GM18499 (cell line): Measurements from ENCODE around the gene ADAMTSL4.

Experiments
- ATAC-seq: cut with Tn5 transposase; IDR thresholded peaks from one replicate; pipeline ENCODE4 v1.9.1; 2021; ENCODE audit warnings: moderate number of reproducible peaks; ENCODE audit not compliant: insufficient read depth, unreplicated experiment

ADAMTSL4 gene

DNA sequence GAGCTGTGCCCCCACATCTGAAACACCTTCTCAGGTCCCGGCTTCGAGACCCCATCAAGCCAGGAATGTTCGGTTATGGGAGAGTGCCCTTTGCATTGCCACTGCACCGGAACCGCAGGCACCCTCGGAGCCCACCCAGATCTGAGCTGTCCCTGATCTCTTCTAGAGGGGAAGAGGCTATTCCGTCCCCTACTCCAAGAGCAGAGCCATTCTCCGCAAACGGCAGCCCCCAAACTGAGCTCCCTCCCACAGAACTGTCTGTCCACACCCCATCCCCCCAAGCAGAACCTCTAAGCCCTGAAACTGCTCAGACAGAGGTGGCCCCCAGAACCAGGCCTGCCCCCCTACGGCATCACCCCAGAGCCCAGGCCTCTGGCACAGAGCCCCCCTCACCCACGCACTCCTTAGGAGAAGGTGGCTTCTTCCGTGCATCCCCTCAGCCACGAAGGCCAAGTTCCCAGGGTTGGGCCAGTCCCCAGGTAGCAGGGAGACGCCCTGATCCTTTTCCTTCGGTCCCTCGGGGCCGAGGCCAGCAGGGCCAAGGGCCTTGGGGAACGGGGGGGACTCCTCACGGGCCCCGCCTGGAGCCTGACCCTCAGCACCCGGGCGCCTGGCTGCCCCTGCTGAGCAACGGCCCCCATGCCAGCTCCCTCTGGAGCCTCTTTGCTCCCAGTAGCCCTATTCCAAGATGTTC, 4.3 kb downstream of the ADAMTSL4 start:
- ATAC-seq, result no peak

DNA sequence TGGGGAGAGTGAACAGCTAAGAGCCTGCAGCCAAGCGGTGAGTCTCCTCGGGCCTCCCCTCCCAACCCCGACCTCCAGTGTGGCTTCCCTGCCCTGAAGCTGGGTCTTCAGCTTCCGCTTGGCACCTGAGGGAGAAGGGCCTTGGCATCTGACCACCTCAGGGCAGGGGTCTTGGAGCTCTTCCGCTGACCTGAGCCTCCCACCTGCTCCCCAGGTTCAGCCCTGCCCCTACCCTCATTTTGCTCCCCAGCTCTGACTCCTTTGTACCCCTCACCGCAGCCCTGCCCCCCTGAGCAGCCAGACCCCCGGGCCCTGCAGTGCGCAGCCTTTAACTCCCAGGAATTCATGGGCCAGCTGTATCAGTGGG, 4.9 kb downstream of the ADAMTSL4 start:
- ATAC-seq, result no peak

DNA sequence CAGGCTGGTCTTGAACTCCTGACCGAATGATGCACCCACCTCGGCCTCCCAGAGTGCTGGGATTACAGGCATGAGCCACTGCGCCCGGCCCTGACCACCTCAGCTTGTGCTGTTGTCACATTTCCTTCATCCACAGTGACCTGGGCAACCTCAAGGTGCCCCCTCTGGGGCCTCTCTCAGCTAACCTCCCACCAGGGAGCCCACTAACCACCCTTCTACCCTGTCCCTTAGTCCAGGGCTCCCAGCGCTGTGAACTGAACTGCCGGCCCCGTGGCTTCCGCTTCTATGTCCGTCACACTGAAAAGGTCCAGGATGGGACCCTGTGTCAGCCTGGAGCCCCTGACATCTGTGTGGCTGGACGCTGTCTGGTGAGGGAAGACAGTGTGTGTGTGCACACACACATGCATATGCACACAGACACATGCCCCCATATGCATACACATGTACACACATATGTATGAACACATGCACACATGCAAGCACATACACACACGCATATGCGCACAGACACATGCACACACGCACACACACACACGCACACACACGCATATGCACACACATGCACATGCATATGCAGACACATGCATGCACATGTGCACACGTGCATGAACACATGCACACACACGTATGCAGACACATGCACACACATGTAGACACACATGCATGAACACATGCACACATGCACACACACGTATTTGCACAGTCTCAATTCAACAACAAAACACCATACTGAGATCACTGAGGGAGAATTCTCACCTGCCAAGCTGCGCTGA, 6.2 kb downstream of the ADAMTSL4 start:
- no peak for ATAC-seq

DNA sequence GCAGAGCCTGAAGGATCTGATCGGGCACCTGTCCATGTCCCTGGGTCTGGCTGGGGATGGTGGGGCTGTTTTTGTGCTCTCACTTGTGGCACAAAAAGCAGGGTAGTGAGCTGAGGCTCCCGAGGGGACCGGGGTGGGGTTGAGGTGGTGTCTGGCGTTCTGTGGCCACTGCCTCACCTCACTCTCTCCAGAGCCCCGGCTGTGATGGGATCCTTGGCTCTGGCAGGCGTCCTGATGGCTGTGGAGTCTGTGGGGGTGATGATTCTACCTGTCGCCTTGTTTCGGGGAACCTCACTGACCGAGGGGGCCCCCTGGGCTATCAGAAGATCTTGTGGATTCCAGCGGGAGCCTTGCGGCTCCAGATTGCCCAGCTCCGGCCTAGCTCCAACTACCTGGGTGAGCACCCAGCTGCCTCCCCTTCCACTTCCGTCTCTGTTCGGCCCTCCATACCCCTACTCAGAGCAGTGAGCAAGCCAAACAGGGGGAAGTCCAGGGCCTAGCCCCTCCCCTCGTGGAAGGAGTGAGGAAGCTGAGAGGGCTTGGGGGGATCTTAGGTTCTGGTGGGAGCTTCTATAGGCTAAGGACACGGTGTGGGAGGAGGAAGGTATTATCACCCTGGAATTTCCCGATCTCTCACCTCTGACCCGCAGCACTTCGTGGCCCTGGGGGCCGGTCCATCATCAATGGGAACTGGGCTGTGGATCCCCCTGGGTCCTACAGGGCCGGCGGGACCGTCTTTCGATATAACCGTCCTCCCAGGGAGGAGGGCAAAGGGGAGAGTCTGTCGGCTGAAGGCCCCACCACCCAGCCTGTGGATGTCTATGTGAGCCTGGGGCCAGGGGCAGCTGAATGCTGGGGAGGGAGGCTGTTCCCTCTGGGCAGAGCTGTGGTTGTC, 7.0 kb downstream of the ADAMTSL4 start:
- no peak for ATAC-seq

DNA sequence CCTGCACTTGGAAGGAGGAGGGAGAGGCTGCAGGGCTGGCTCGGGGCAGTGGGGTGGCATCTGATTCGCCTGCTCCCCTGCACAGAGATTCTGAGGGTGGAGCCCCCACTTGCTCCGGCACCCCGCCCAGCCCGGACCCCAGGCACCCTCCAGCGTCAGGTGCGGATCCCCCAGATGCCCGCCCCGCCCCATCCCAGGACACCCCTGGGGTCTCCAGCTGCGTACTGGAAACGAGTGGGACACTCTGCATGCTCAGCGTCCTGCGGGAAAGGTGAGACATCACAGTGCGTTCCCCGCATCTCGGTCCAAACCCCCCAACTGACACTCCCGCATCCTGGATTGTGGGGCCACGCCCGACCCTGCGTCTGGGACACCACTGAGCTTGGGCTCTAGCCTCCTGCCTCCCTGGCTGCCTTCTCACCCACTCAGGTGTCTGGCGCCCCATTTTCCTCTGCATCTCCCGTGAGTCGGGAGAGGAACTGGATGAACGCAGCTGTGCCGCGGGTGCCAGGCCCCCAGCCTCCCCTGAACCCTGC, 7.9 kb downstream of the ADAMTSL4 start:
- no peak for ATAC-seq

DNA sequence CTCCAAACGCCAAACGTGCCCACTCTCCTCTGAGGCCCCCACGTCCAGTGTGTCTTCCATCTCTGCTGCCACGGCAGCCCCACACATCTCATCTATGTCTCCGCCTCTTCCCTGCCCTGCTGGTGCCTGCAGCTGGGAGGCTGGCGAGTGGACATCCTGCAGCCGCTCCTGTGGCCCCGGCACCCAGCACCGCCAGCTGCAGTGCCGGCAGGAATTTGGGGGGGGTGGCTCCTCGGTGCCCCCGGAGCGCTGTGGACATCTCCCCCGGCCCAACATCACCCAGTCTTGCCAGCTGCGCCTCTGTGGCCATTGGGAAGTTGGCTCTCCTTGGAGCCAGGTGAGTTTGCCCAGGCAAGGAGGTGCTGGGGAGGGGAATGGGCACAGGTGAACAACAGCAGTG, 8.6 kb downstream of the ADAMTSL4 start:
- ATAC-seq, result no peak

DNA sequence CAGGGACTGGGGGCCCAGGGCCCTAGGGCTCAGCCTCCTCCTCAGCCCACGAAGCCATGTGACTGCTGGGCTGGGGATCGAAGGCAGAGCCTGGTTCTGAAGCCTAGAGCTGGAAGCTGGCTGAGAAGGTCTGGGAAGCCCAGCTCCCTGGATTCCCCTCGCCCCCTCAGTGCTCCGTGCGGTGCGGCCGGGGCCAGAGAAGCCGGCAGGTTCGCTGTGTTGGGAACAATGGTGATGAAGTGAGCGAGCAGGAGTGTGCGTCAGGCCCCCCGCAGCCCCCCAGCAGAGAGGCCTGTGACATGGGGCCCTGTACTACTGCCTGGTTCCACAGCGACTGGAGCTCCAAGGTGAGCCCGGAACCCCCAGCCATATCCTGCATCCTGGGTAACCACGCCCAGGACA, 9.1 kb downstream of the ADAMTSL4 start:
- ATAC-seq, result no peak

DNA sequence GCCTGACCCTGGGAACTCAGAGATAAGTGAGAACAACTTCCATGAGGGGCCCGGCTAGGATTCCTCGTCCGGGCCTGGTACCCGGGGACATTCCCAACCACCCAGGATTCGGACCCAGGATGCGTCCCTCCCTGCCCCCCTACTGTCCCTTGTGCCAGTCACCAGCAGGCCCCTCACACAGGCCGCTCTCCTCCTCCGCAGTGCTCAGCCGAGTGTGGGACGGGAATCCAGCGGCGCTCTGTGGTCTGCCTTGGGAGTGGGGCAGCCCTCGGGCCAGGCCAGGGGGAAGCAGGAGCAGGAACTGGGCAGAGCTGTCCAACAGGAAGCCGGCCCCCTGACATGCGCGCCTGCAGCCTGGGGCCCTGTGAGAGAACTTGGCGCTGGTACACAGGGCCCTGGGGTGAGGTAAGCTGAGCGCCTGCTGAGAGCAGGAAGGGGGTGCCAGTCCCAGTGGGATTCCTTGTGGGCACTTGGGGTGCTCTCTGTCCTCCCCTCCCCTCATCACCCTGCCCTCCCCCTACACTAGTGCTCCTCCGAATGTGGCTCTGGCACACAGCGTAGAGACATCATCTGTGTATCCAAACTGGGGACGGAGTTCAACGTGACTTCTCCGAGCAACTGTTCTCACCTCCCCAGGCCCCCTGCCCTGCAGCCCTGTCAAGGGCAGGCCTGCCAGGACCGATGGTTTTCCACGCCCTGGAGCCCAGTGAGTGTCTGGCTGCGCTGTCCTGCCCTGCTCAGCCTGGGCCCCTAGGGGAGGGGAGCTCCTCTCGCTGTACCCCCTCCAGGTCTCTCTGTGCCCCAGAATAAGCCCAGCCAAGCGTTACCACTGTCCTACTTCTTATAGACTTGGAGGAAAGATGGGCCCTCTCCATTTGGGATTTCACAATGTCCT, 9.8 kb downstream of the ADAMTSL4 start:
- ATAC-seq, result no peak

DNA sequence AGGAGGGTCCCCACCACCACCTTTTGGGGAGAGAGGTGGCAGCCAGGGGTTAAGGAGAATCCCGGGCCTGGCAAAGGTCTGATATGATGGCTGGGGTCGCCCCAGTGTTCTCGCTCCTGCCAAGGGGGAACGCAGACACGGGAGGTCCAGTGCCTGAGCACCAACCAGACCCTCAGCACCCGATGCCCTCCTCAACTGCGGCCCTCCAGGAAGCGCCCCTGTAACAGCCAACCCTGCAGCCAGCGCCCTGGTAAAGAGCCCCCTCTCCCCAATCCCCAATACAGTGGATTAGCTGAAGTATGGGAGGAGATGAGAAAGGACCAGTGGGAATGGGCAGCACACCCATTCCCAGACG, 10.4 kb downstream of the ADAMTSL4 start:
- ATAC-seq, result no peak

DNA sequence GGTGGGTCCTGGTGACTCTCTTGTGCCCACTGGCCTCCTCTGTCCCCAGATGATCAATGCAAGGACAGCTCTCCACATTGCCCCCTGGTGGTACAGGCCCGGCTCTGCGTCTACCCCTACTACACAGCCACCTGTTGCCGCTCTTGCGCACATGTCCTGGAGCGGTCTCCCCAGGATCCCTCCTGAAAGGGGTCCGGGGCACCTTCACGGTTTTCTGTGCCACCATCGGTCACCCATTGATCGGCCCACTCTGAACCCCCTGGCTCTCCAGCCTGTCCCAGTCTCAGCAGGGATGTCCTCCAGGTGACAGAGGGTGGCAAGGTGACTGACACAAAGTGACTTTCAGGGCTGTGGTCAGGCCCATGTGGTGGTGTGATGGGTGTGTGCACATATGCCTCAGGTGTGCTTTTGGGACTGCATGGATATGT, 10.8 kb downstream of the ADAMTSL4 start:
- ATAC-seq, result no peak

DNA sequence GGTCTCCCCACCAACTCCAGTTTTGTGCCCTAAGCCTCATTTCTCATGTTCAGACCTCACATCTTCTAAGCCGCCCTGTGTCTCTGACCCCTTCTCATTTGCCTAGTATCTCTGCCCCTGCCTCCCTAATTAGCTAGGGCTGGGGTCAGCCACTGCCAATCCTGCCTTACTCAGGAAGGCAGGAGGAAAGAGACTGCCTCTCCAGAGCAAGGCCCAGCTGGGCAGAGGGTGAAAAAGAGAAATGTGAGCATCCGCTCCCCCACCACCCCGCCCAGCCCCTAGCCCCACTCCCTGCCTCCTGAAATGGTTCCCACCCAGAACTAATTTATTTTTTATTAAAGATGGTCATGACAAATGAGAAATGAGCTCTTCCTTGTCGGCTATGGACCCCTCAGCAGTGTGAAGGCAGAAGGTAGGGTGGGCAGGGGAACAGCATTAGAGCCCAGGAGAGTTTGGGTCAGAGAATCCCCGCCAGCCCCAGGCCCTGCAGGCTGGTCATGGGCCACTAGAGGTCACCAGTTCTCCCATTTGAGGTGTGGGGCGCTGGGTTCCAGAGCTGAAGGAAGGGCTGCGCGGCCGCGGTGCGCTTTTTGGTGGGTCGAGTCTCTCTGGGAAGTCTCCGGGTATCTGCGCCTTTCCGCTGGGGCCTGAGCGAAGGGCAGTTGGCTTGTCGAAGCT, 11.5 kb downstream of the ADAMTSL4 start:
- no peak for ATAC-seq

DNA sequence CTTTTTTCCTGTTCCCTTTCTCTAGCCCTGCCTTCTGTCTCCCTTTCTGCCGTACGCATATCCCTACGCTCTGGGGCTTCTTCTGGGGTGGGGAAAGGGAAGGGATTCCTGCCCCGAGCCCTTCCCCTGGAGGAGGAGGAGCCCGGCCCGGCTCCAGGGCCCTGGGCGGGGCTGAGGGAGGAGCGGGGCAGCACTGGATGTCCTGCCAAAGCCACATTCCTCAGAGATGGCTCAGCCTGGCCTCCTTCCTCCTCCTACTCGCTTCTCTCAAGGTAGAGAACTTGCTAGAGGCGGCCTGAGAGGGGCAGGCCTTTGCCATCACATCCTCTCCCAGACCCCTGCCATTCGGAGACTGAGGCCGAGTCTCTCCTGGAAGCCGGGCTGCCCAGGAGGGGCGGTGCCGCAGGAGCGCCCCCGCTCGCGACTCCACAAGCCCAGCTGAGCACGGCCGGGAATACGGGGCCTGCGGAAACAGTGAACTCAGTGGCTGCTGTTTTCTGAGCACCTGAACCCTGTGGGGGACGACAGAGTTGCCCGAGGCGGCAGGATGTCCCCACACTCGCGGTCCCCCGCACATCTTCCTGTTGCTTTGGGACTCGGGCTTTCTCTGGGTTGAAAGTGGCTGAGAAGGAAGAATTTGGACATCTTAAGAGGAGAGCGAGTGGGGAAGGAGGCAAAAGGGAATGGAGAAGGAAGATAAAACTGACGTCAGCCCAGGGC, 12.2 kb downstream of the ADAMTSL4 start:
- no peak for ATAC-seq

DNA sequence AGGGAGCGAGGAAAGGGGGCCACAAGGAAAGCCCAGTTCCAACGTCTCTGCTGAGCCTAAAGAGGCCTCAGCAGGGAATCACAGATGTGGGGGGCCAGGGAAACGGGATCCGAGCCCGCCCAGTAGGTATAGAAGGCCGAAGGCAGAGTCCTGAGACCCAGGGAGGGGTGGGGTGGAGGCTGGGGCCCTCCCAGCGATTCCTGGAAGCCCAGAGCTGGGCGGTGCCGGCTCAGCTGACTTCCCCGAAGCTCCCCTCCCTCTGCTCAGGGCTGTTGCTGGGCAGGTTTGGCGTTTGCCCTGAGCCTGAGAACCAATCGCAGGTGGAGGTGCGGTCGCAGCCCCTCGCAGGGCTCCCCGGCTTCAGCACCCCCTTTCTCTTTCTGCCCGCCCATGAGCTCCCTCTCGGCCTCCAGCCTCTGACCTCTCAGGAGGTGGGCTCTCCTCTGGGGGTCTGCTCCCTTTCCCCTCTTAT, 12.8 kb downstream of the ADAMTSL4 start:
- ATAC-seq, result peak; percentile 29

DNA sequence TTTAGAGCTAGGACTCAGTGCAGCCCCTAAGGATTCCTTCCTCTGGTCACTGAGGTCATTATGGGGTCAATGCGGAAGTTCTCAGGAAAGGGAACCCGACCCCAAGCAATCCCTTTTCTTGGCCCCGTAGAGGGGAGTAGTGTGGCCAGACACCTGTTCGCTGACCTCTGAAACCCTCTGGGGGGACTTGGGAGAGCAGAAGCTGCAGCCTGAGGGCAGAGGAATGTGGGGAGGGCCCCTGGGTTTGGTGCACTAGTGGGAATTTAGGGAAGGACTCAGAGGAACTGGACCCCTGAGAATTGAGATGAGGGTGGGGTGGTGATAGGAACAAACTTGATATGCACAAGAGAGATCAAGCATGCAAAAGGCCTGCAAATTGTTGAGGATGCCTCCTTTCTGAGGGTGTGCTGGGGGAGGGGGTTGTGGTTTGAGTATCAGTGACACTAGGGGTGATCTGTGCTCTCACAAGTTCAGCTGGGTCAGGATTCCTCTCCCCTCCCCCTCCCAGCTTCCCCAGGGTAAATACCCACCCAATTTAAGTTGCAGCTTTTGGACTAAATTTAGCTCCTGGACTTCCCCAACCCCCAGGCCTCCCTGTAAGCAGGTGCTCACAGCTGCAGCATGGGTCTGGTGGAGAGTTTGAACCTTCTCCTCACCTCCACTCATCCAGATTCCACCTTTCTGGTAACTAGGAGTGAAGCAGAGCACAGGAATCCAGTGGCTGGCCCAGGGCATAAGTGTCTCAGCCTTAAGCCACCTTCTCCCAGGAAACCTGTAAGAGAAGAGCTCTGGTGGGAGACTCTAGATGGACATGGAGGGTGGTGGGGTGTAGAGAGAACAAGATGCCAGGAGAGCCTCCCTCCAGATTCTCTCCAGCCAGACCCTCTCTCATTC, 13.5 kb downstream of the ADAMTSL4 start:
- ATAC-seq, result peak; percentile 32

DNA sequence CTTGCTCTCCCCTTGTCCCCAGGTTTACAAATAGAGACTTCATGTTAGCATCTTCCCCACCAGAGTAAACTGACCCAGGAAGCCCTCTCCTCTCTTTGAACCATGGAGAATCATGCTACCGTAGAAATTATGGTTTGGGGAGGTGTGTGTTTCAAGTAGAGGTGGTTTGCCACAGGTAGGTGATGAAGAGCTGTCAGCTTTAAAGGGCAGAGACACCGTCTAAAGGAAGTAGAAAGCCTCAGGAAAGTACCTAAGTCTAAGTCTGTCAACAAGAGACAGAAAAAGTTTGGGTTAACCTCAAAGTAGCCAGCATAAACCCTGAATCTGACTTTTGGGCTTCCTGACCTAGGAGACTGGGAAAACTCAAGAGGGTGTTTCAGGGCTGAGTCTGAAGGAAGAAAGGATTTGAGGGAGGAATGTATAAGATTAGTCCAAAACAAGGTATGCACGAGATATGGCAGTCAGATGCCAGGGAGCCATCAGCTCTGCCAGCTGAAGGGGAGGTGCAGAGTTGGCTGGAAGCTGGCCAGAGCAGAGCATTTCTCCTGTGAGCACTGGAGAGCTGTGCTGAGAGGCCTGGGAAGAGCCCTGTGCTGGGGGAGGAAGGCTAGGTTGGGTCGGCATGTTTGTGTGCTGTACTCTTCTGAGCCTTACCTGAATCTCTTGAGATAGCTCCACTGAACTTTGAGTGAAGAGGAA, 14.3 kb downstream of the ADAMTSL4 start:
- no peak for ATAC-seq

DNA sequence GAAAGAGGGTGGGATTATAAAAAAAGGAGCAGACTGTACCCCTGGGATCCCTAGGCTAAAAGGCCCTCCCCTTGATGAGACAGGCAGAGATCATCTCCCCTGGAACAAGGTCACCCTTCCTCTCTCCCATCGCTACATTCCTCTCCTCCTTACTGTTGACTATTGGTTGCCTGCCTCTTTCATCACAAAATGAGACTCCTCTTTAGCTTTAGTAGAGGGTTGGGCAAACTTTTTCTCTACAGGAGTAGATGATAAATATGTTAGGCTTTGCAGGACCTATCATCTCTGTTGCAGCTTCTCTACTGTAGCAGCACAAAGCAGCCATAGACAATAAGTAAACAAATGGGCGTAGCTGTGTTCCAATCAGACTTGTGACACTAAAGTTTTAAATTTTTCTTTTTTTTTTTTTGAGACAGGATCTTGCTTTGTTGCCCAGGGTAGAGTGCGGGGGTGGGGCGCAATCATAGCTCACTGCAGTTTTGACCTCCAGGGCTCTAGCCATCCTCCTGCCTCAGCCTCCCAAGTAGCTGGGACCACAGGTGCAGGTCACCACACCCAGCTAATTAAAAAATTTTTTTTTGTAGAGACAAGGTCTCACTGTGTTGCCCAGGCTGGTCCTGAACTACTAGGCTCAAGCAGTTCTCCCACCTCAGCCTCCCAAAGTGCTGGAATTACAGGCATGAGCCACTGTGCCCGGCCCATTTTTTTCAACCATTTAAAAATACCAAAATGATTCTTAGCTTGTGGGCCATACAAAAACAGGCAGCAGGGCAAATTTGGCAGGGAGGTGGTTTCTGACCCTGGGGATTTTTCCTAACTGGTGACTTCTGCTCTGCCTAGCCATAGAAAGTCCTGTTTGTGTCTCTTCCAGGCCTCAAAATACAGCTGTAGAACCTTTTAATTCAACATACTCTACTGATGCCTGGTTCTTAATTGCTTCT, 15.1 kb downstream of the ADAMTSL4 start:
- no peak for ATAC-seq
